MM.1S (cell line): ENCODE results near the gene C3orf20.
A peak's percentile ranks its signal among the peaks of the same experiment; 100 is the strongest.
"Not testable (repeated sequence)": the region's sequence is repeated elsewhere in the genome, so short reads cannot be mapped to it uniquely, and the experiment has no call there.

Experiments used
- DNase-seq: peaks from one replicate; pipeline ENCODE4 v3.0.0-alpha.2; 2015
- H2AFZ ChIP-seq: fragments of 300-600 bp; sonication (generic); 2 replicates; pipeline ENCODE4 v1.6.0; 2016; ENCODE audit warnings: antibody characterized with exemption, low read length
- H3F3A ChIP-seq: fragments of 300-600 bp; sonication (generic); 2 replicates; pipeline ENCODE4 v1.6.1; 2016; ENCODE audit warnings: mild to moderate bottlenecking, antibody characterized with exemption, low read length, moderate library complexity, mixed read lengths; ENCODE audit not compliant: insufficient read depth
- H3K27ac ChIP-seq: fragments of 300-600 bp; sonication (generic); 2 replicates; pipeline ENCODE4 v1.5.1; 2016; ENCODE audit warnings: mild to moderate bottlenecking, low read length
- H3K27me3 ChIP-seq: fragments of 300-600 bp; sonication (generic); replicated peaks from 2 replicates; pipeline ENCODE4 v1.6.0; 2016; ENCODE audit warnings: low read length; ENCODE audit not compliant: insufficient read depth
- H3K36me3 ChIP-seq: fragments of 300-600 bp; sonication (generic); replicated peaks from 2 replicates; pipeline ENCODE4 v1.6.1; 2016; ENCODE audit warnings: mild to moderate bottlenecking, low read length, mixed read lengths; ENCODE audit not compliant: insufficient read depth
- H3K4me1 ChIP-seq: fragments of 300-600 bp; sonication (generic); 2 replicates; pipeline ENCODE4 v1.6.1; 2016; ENCODE audit warnings: low read length, mixed read lengths
- H3K4me2 ChIP-seq: fragments of 300-600 bp; sonication (generic); 2 replicates; pipeline ENCODE4 v1.6.0; 2016; ENCODE audit warnings: low read depth, low read length
- H3K4me3 ChIP-seq: fragments of 300-600 bp; sonication (generic); 2 replicates; pipeline ENCODE4 v1.5.1; 2016; ENCODE audit warnings: low read length, mixed read lengths
- H3K79me2 ChIP-seq: fragments of 300-600 bp; sonication (generic); 2 replicates; pipeline ENCODE4 v1.6.1; 2016; ENCODE audit warnings: mixed run types, low read length, mixed read lengths
- H3K9ac ChIP-seq: fragments of 300-600 bp; sonication (generic); 2 replicates; pipeline ENCODE4 v1.6.1; 2016; ENCODE audit warnings: low read length, mixed read lengths
- H3K9me2 ChIP-seq: fragments of 300-600 bp; sonication (generic); replicated peaks from 2 replicates; pipeline ENCODE4 v1.6.1; 2016; ENCODE audit warnings: mild to moderate bottlenecking, low read length, mixed read lengths; ENCODE audit not compliant: insufficient read depth
- H3K9me3 ChIP-seq: fragments of 300-600 bp; sonication (generic); replicated peaks from 2 replicates; pipeline ENCODE4 v1.6.1; 2016; ENCODE audit warnings: mild to moderate bottlenecking, low read length, mixed read lengths; ENCODE audit not compliant: insufficient read depth
- H4K20me1 ChIP-seq: fragments of 300-600 bp; sonication (generic); 2 replicates; pipeline ENCODE4 v1.6.1; 2016; ENCODE audit warnings: mild to moderate bottlenecking, low read length, moderate library complexity, mixed read lengths; ENCODE audit not compliant: insufficient read depth
- EZH2 ChIP-seq: fragments of 300-600 bp; sonication (generic); optimal IDR thresholded peaks from 2 replicates; pipeline ENCODE3; 2017; ENCODE audit warnings: low read depth, mild to moderate bottlenecking, antibody characterized with exemption, low read length, mixed read lengths
- EZH2phosphoT487 ChIP-seq: fragments of 300-600 bp; sonication (generic); IDR thresholded peaks from 2 replicates; pipeline ENCODE4 v1.6.1; 2018; ENCODE audit warnings: antibody characterized with exemption, low read length
- TF ChIP-seq, protein P1 (sequence below): fragments of 300-600 bp; sonication (generic); IDR thresholded peaks from 2 replicates; pipeline ENCODE4 v1.5.1; 2016; ENCODE audit warnings: antibody characterized with exemption, low read length, mixed read lengths

C3orf20 gene

DNA sequence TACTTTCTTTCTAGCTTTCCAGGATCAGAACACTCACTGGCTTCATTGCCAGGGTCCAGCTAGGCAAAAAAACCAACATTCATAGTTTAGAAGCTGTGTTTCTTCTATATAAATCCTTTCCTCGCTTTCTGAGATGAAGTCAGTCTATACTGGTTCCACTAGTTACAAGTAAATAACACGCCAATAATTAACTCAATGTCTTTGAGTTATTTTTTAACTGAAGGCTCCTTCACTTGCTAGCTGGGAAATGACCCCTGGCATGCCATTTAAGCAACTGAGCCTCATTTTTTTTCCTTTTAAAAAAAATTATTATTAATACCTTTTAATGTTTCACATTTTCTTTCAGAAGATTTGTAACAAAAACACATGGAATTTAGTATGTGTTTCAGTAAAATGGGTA lies 25.5 kb upstream of the C3orf20 start:
- Histone ChIP-seq H3K27ac (no peak overlapping the region), H3K27me3 (no peaks in the 10 kb centered on the region), H4K20me1 (no peaks in the 10 kb centered on the region), H3F3A (no peaks in the 10 kb centered on the region), H3K9ac (no peak overlapping the region), H3K9me3 (no peaks in the 10 kb centered on the region), H3K9me2 (no peaks in the 10 kb centered on the region), H3K4me2 (no peak overlapping the region), H3K4me1 (peaks cover 6% of the 10 kb centered on the region; the same call in 1 of the 2 replicates), H3K79me2 (peaks cover 28% of the 10 kb centered on the region), H3K36me3 (peaks cover 3% of the 10 kb centered on the region; the same call in 1 of the 2 replicates), H3K4me3 (no peak overlapping the region), H2AFZ (no peak overlapping the region)
- no peak for DNase-seq
- TF ChIP-seq EZH2phosphoT487 (no peak), EZH2 (no peak)
- TF ChIP-seq, protein P1, sequence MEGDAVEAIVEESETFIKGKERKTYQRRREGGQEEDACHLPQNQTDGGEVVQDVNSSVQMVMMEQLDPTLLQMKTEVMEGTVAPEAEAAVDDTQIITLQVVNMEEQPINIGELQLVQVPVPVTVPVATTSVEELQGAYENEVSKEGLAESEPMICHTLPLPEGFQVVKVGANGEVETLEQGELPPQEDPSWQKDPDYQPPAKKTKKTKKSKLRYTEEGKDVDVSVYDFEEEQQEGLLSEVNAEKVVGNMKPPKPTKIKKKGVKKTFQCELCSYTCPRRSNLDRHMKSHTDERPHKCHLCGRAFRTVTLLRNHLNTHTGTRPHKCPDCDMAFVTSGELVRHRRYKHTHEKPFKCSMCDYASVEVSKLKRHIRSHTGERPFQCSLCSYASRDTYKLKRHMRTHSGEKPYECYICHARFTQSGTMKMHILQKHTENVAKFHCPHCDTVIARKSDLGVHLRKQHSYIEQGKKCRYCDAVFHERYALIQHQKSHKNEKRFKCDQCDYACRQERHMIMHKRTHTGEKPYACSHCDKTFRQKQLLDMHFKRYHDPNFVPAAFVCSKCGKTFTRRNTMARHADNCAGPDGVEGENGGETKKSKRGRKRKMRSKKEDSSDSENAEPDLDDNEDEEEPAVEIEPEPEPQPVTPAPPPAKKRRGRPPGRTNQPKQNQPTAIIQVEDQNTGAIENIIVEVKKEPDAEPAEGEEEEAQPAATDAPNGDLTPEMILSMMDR, result no peak

DNA sequence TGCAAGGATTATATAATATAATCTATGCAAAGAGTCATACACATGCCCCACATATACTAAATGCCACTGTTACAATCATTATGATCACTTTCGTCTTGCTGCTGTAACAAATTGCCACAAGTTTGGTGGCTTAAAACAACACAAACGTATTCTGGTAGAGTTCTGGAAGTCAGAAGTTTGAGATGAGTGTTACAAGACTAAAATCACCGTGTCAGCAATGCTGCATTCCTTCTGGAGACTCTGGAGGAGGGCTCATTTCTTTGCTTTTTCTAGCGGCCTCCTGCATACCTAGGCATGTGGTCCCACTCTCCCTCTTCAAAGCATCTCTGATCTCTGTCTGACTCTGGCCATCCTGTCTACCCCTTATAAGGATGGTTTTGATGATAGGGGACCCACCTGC lies 24.7 kb upstream of the C3orf20 start:
- no peaks in the 10 kb centered on the region for H3K9me3 ChIP-seq
- peaks cover 3% of the 10 kb centered on the region; the same call in 1 of the 2 replicates for H3K36me3 ChIP-seq
- H3K79me2 ChIP-seq, result peaks cover 31% of the 10 kb centered on the region
- H4K20me1 ChIP-seq, result no peaks in the 10 kb centered on the region
- H3K9me2 ChIP-seq, result no peaks in the 10 kb centered on the region
- H3K4me3 ChIP-seq, result no peak overlapping the region
- no peak overlapping the region for H3K9ac ChIP-seq
- no peak overlapping the region for H3K27ac ChIP-seq
- H3K4me1 ChIP-seq, result peaks cover 6% of the 10 kb centered on the region; the same call in 1 of the 2 replicates
- TF ChIP-seq EZH2 (no peak), EZH2phosphoT487 (no peak)
- TF ChIP-seq, protein P1, result no peak
- DNase-seq, result no peak
- H3F3A ChIP-seq, result no peaks in the 10 kb centered on the region
- H2AFZ ChIP-seq, result no peak overlapping the region
- no peaks in the 10 kb centered on the region for H3K27me3 ChIP-seq
- H3K4me2 ChIP-seq, result no peak overlapping the region

DNA sequence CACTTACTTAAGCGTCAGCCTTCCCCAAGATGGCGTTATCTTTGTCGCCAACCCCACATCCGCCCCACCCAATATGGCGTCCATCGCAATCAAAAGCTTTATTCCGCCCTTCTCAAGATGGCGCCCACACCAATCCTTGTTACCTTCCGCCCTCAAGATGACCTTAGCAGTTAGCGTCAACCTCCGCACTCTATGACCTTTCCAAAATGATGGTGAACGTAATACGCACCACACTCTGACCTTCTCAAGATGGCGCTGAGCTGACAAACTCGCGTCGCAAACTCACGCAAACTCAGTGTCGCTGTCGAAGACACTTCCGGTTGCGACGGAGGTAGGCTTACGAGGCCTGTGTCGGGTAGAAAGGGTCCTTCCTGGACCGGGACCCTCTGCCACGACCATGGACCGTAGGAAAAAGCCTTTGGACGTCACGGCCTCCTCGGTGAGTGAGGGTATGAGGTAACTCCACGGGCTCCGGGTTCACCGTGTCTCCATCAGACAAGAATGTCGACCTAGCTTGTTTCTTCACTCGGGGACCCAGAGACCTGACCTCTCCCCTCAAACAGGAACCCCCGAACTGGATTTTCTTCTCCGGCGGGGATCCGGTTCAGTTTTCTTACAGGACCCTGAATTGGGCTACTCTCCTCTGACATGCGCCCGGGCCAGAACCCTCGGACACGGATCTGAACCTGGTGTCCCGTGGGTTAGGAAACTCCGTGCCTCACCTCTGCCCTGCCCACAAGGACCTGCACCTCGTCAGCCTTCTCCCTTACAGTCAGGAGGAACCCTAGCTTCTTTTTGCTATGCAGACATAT lies 23.3 kb upstream of the C3orf20 start, which contains the start of gene CCDC174:
Gene CCDC174, plus strand, starts transcription at position 323 of the 812 bp plus-strand sequence. Its CDS starts 75 bp downstream, at position 398.
- peak within 1 kb of the TSS; percentile 85 for H2AFZ ChIP-seq
- H3K36me3 ChIP-seq, result peaks cover 8% of the 10 kb centered on the region; the same call in 1 of the 2 replicates
- peak within 1 kb of the TSS; percentile 84 for H3K4me2 ChIP-seq
- H3K4me1 ChIP-seq, result peaks cover 6% of the 10 kb centered on the region; the same call in 1 of the 2 replicates
- H3K9ac ChIP-seq, result peak within 1 kb of the TSS; percentile 82
- H3K9me2 ChIP-seq, result no peaks in the 10 kb centered on the region
- peaks cover 31% of the 10 kb centered on the region for H3K79me2 ChIP-seq
- H4K20me1 ChIP-seq, result no peaks in the 10 kb centered on the region
- H3F3A ChIP-seq, result no peaks in the 10 kb centered on the region
- DNase-seq, result peak; percentile 99
- H3K27ac ChIP-seq, result peak within 1 kb of the TSS; percentile 55; the same call in 1 of the 2 replicates
- H3K4me3 ChIP-seq, result peak within 1 kb of the TSS; percentile 75
- TF ChIP-seq, protein P1, result no peak
- TF ChIP-seq EZH2phosphoT487 (no peak), EZH2 (no peak)
- H3K27me3 ChIP-seq, result no peaks in the 10 kb centered on the region
- no peaks in the 10 kb centered on the region for H3K9me3 ChIP-seq

DNA sequence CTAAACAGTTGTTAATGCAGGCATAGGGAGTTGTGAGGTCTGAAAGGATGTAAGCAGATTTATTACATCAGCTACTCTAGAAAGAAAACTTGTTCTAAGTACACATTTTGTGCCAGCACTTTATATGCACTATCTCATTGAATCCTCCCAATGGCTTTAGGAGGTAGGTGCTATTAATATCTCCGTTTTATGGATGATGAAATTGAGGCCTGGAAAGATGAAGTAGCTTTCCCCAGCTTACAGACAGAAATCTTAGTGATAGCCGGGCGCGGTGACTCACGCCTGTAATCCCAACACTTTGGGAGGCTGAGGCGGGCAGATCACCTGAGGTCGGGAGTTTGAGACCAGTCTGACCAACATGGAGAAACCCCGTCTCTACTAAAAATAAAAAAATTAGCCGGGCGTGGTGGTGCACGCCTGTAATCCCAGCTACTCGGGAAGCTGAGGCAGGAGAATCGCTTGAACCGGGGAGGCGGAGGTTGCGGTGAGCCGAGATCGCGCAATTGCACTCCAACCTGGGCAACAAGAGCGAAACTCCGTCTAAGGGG lies 22.5 kb upstream of the C3orf20 start:
- not testable (repeated sequence) for H3K4me1 ChIP-seq, DNase-seq, H3K9me3 ChIP-seq, H3F3A ChIP-seq, H4K20me1 ChIP-seq, H3K27me3 ChIP-seq, H3K9me2 ChIP-seq, H3K36me3 ChIP-seq
- peak overlapping the region; percentile 55; the same call in 1 of the 2 replicates for H3K27ac ChIP-seq
- peak overlapping the region; percentile 75 for H3K4me3 ChIP-seq
- peak overlapping the region; percentile 82 for H3K9ac ChIP-seq
- peak overlapping the region; percentile 84 for H3K4me2 ChIP-seq
- H3K79me2 ChIP-seq, result peaks cover 31% of the 10 kb centered on the region
- peak overlapping the region; percentile 85 for H2AFZ ChIP-seq
